Measurements from ENCODE around the gene NTN4.
"Not testable (repeated sequence)": the region's sequence is repeated elsewhere in the genome, so short reads cannot be mapped to it uniquely, and the experiment has no call there.

The NTN4 gene

DNA sequence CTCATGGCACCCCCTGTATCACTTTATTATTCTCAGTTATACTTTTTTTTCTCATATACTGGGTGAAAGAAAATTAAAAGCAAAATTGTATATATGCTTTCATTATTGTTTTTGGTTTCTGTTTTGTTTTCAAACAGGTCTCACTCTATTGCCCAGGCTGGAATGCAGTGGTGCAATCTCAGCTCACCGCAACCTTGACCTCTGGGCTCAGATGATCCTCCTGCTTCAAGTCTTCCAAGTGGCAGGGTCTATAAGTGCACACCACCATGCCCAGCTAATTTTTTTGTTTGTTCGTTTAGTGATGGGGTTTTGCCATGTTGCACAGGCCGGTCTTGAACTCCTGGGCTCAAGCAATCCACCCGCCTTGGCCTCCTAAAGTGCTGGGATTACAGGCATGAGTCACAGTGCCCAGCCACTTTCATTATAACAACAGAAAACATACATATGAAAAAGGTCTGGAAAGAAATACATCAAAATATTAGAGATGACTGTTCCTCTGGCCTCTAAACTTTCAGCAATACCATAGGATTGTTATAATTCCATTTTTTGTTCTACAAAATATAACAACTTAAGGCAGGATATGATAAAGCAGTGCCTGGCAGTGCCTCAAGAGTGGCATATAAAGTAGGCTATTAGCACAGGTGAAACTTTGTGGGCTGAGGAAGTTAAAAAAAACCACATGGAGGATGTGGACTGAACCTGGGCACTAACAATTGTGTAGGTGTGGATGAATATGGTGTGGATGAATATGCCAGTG lies 5.8 kb upstream of the NTN4 start:
- H3K4me3 ChIP-seq (ENCODE audit: insufficient read depth, low read depth, low read length), result no peak overlapping the region
- no peaks in the 10 kb centered on the region for H3K9me3 ChIP-seq (ENCODE audit: control insufficient read depth, low read length)
- H3K27me3 ChIP-seq (ENCODE audit: control insufficient read depth, insufficient read depth, low read length, poor library complexity, severe bottlenecking), result peaks cover 32% of the 10 kb centered on the region
- no peak overlapping the region for H3K27ac ChIP-seq (ENCODE audit: insufficient read depth, low read depth, low read length, poor library complexity, severe bottlenecking)
- no peaks in the 10 kb centered on the region for H3K4me1 ChIP-seq (ENCODE audit: control insufficient read depth, insufficient read depth, low read length)
- WGBS, 2 experiments, result 87 to 89% methylated on average over 4 of the region's 4 CpGs
- no peaks in the 10 kb centered on the region for H3K36me3 ChIP-seq (ENCODE audit: control insufficient read depth, insufficient read depth, low read length)

DNA sequence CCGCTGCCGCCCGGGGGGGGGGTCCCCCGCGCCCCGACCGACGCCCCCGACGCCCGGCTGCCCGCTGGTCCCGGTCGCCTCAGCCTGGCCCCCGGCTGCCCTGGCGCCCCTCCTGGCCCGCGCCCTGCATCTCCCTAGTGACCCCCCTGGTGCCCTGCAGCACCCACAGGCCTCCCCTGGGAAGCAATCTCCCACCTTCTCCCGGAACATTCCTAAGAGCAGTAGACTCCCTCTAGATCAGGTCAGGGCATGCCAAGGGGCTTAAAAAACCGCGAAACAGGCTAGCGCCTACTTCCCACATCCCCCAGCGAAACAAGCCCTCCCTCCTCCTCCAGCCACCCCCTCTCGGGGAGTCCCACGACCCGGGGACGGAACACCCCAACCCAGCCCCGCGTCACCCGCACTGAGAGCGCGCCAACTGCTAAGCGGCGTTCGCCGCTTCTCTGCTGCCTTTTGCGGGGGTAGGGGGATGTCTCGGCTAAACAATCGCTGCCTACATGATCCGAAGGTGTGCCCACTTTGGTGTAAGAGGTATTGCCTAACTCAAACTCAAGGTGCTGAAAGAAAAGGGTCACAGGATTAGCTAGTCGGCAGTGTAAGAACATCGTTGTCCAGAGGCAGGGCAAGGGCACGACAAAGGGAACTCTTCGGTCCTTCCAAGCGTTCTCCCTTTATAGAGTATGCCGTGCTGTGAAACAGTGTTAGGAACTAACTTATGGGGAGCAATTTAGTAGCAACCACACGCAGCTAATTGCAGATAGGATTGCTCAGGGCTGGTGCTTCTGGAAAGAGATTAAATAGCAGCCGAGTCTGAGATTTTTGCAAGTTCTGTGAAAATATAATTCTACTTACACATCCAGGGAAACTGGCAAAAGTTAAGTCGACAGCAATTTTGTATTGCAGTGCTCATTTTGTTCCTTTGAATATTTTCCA lies 619 bp upstream of the NTN4 start:
- H3K27me3 ChIP-seq (ENCODE audit: control insufficient read depth, insufficient read depth, low read length, poor library complexity, severe bottlenecking), result peaks cover 83% of the 10 kb centered on the region
- no peaks in the 10 kb centered on the region for H3K9me3 ChIP-seq (ENCODE audit: control insufficient read depth, low read length)
- 3% methylated on average over 49 of the region's 49 CpGs for WGBS, 2 experiments
- peak overlapping the region; percentile 59 for H3K4me3 ChIP-seq (ENCODE audit: insufficient read depth, low read depth, low read length)
- H3K36me3 ChIP-seq (ENCODE audit: control insufficient read depth, insufficient read depth, low read length), result no peaks in the 10 kb centered on the region
- no peaks in the 10 kb centered on the region for H3K4me1 ChIP-seq (ENCODE audit: control insufficient read depth, insufficient read depth, low read length)
- H3K27ac ChIP-seq (ENCODE audit: insufficient read depth, low read depth, low read length, poor library complexity, severe bottlenecking), result no peak overlapping the region

DNA sequence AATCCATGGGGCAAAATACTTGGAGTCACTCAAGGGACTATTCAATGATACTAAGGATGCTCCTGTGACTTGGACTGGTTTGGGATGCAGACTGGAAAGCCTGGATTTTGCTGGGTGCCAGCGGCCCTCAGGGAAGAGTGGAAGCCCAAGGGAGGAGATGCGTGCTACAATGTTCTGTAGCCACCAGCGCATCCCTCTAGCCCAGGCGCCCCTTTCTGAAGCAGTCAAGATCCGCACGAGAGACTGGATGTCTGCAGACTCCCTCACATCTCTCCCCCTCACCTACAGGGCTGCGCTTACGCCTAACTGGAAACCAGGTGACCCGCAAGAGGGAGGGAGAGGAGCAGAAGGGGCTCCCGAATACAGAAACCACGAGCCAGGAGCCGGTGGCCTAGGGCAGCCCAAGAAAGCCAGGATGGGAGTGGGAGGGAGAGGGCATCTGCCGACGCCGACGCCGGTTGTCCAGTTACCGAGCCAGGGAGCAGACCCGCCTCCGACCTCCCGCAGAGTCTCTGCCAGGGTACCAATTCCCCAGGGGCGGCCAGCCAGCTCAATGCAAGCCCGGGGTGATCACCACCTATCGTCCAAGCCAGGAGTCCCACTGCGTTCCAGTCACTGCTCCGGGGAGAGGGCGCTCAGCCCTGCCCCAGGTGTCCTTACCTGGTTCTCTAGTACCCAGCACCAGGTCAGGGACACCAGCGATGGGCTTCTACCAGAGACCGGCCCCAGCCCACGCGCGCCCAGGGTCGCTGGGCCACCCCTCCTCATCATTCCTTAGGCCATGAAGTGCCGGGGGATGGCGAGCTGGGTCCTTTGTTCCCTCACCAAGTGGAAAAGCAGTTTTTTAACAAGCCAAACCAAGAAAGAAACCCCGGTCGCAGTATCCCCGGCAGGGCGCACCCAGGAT lies 1.2 kb downstream of the NTN4 start:
- Histone ChIP-seq H3K4me3 (ENCODE audit: insufficient read depth, low read depth, low read length) (peak overlapping the region; percentile 59), H3K36me3 (ENCODE audit: control insufficient read depth, insufficient read depth, low read length) (no peaks in the 10 kb centered on the region), H3K4me1 (ENCODE audit: control insufficient read depth, insufficient read depth, low read length) (no peaks in the 10 kb centered on the region), H3K9me3 (ENCODE audit: control insufficient read depth, low read length) (no peaks in the 10 kb centered on the region), H3K27me3 (ENCODE audit: control insufficient read depth, insufficient read depth, low read length, poor library complexity, severe bottlenecking) (peaks cover 85% of the 10 kb centered on the region), H3K27ac (ENCODE audit: insufficient read depth, low read depth, low read length, poor library complexity, severe bottlenecking) (no peak overlapping the region)
- 2 to 3% methylated on average over 39 of the region's 39 CpGs for WGBS, 2 experiments

DNA sequence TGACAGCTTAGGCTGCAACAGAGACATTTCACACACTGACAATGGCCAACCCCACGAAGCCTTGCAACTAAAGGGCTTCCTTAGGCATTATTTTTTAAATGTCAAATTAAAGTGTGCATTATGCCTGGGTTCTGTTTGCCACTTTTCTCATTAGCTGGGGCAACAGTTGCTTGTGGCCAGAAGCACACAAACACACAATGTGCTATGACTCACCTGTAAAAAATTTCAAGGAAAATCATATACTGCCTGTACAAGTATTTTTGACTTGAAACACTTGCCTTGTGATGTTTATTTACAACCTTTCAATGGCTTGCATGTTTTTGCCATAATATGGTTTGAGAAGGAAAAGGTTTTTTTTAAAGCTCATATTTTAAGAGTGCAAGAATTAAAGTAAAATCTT lies 1.9 kb downstream of the NTN4 start:
- no peak overlapping the region for H3K4me3 ChIP-seq (ENCODE audit: insufficient read depth, low read depth, low read length)
- no peaks in the 10 kb centered on the region for H3K36me3 ChIP-seq (ENCODE audit: control insufficient read depth, insufficient read depth, low read length)
- H3K4me1 ChIP-seq (ENCODE audit: control insufficient read depth, insufficient read depth, low read length), result no peaks in the 10 kb centered on the region
- no peaks in the 10 kb centered on the region for H3K9me3 ChIP-seq (ENCODE audit: control insufficient read depth, low read length)
- no peak overlapping the region for H3K27ac ChIP-seq (ENCODE audit: insufficient read depth, low read depth, low read length, poor library complexity, severe bottlenecking)
- H3K27me3 ChIP-seq (ENCODE audit: control insufficient read depth, insufficient read depth, low read length, poor library complexity, severe bottlenecking), result peaks cover 80% of the 10 kb centered on the region
- 13 to 18% methylated on average over 1 of the region's 1 CpG for WGBS, 2 experiments

DNA sequence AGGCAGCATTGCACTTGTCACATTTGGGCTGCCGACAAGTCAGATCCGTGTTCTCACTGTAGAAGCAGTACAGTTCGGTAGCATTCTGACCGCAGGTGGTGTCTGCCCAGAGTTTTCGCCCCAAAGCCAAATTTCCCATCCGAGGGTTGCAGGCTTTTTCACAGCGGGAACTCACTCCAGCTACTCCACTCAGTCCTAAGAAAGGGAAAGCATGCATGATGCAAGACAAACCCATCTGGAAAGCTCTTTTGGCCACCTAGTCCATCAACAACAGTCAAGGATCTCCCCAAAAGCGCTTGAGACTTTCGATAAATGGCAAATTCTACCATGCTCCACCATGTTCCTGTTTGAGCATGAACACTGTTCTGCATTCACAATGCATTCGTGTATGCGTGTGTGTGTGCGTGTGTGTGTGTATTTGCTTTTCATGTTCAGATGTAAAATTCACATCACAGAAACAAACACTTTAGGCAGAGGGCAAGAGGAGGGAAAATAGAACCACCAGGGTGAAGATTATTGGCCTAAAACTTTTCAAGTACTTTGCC lies 3.2 kb downstream of the NTN4 start:
- Histone ChIP-seq H3K27me3 (ENCODE audit: control insufficient read depth, insufficient read depth, low read length, poor library complexity, severe bottlenecking) (peaks cover 67% of the 10 kb centered on the region), H3K36me3 (ENCODE audit: control insufficient read depth, insufficient read depth, low read length) (no peaks in the 10 kb centered on the region), H3K27ac (ENCODE audit: insufficient read depth, low read depth, low read length, poor library complexity, severe bottlenecking) (no peak overlapping the region), H3K9me3 (ENCODE audit: control insufficient read depth, low read length) (no peaks in the 10 kb centered on the region), H3K4me3 (ENCODE audit: insufficient read depth, low read depth, low read length) (no peak overlapping the region), H3K4me1 (ENCODE audit: control insufficient read depth, insufficient read depth, low read length) (no peaks in the 10 kb centered on the region)
- WGBS, 2 experiments, result 90 to 91% methylated on average over 12 of the region's 12 CpGs

DNA sequence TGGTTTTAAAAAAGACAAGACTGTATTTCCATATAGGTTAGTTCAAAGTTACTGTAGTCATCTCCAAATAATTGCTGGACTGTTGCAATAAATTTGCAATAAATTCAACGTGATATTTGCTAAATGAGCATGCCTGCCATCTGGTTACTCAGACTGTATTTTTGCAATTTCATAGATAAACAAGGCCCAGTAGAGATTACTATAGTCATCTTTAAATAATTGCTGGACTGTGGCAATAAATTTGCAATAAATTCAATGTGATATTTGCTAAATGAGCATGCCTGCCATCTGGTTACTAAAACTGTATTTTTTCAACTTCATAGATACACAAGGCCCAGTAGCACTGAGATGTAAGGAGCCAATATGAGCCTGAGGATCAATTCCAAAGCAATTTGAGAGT lies 5.6 kb downstream of the NTN4 start:
- H3K36me3 ChIP-seq (ENCODE audit: control insufficient read depth, insufficient read depth, low read length), result no peaks in the 10 kb centered on the region
- WGBS, 2 experiments, result 83 to 92% methylated on average over 1 of the region's 1 CpG
- H3K4me3 ChIP-seq (ENCODE audit: insufficient read depth, low read depth, low read length), result no peak overlapping the region
- H3K4me1 ChIP-seq (ENCODE audit: control insufficient read depth, insufficient read depth, low read length), result no peaks in the 10 kb centered on the region
- peaks cover 43% of the 10 kb centered on the region for H3K27me3 ChIP-seq (ENCODE audit: control insufficient read depth, insufficient read depth, low read length, poor library complexity, severe bottlenecking)
- no peak overlapping the region for H3K27ac ChIP-seq (ENCODE audit: insufficient read depth, low read depth, low read length, poor library complexity, severe bottlenecking)
- H3K9me3 ChIP-seq (ENCODE audit: control insufficient read depth, low read length), result no peaks in the 10 kb centered on the region

DNA sequence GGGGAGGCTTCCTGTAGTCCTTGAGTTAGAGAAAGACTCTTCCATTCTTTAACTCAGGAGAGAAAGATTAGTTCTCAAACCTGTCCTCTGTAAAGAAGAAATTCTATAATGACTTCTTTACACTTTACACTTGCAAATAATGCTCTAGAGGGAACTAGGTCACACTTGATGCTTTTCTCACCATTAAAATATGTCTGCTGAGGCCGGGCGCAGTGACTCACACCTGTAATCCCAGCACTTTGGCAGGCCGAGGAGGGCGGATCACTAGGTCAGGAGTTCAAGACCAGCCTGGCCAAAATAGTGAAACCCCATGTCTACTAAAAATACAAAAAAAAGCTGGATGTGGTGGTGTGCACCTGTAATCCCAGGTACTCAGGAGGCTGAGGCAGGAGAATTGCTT lies 6.3 kb downstream of the NTN4 start:
- H3K4me1 ChIP-seq (ENCODE audit: control insufficient read depth, insufficient read depth, low read length), result no peaks in the 10 kb centered on the region
- no peak overlapping the region for H3K27ac ChIP-seq (ENCODE audit: insufficient read depth, low read depth, low read length, poor library complexity, severe bottlenecking)
- no peaks in the 10 kb centered on the region for H3K36me3 ChIP-seq (ENCODE audit: control insufficient read depth, insufficient read depth, low read length)
- H3K4me3 ChIP-seq (ENCODE audit: insufficient read depth, low read depth, low read length), result no peak overlapping the region
- 83 to 85% methylated on average over 4 of the region's 4 CpGs for WGBS, 2 experiments
- H3K9me3 ChIP-seq (ENCODE audit: control insufficient read depth, low read length), result no peaks in the 10 kb centered on the region
- peaks cover 37% of the 10 kb centered on the region for H3K27me3 ChIP-seq (ENCODE audit: control insufficient read depth, insufficient read depth, low read length, poor library complexity, severe bottlenecking)

DNA sequence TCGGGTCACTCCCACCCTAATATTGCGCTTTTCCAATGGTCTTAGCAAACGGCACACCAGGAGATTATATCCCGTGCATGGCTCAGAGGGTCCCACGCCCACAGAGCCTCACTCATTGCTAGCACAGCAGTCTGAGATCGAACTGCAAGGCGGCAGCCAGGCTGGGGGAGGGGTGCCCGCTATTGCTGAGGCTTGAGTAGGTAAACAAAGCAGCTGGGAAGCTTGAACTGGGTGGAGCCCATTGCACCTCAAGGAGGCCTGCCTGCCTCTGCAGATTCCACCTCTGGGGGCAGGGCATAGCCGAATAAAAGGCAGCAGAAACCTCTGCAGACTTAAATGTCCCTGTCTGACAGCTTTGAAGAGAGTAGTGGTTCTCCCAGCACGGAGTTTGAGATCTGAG lies 15.1 kb downstream of the NTN4 start:
- not testable (repeated sequence) for H3K27me3 ChIP-seq (ENCODE audit: control insufficient read depth, insufficient read depth, low read length, poor library complexity, severe bottlenecking); H3K36me3 ChIP-seq (ENCODE audit: control insufficient read depth, insufficient read depth, low read length); H3K4me3 ChIP-seq (ENCODE audit: insufficient read depth, low read depth, low read length); H3K9me3 ChIP-seq (ENCODE audit: control insufficient read depth, low read length); H3K4me1 ChIP-seq (ENCODE audit: control insufficient read depth, insufficient read depth, low read length); H3K27ac ChIP-seq (ENCODE audit: insufficient read depth, low read depth, low read length, poor library complexity, severe bottlenecking)
- 77% methylated on average over 10 of the region's 10 CpGs for WGBS, 2 experiments

DNA sequence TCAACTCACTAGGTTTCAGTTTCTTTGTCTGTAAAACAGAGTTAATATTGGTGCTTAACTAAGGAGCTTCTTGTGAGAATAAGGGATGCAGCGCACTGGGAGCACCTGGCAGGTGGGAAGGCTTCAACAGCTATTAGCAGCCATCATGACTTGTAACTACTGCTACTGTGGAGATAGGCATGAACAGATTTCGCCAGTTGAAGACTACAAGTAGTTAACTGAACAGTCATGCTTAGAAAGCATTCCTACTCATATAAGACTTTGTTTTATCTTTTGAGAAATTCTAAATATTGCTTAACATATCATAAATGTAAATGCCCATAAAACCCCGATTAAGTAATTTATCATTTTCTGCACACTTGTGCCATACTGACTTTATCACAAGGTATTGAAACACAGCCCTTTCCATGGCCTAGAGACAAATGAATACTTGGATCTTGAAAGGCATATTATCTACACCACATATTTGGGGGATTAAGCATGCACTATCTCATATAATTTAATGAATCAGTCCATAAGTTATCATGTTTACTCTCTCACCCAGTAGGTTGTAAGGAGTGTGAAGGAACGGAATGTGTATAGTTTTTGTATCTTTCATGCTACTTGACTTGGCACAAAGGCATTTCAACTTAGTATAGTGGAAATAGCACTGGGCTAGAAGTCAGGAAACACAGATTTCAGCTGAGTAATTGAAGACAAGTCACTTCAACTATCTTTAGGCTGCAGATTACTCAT lies 16.1 kb downstream of the NTN4 start:
- 95 to 98% methylated on average over 3 to 4 of the region's 4 CpGs for WGBS, 2 experiments
- no peaks in the 10 kb centered on the region for H3K36me3 ChIP-seq (ENCODE audit: control insufficient read depth, insufficient read depth, low read length)
- H3K9me3 ChIP-seq (ENCODE audit: control insufficient read depth, low read length), result no peaks in the 10 kb centered on the region
- no peak overlapping the region for H3K4me3 ChIP-seq (ENCODE audit: insufficient read depth, low read depth, low read length)
- H3K27me3 ChIP-seq (ENCODE audit: control insufficient read depth, insufficient read depth, low read length, poor library complexity, severe bottlenecking), result no peaks in the 10 kb centered on the region
- no peaks in the 10 kb centered on the region for H3K4me1 ChIP-seq (ENCODE audit: control insufficient read depth, insufficient read depth, low read length)
- no peak overlapping the region for H3K27ac ChIP-seq (ENCODE audit: insufficient read depth, low read depth, low read length, poor library complexity, severe bottlenecking)
